Heart right ventricle (tissue), 16 donors: ENCODE measurements around the gene NRTN. TPM values are rescaled to one million over a fixed set of nuclear protein-coding genes. Genes with fewer than 3 reads are reported as not detected.
"Not testable (repeated sequence)": the region's sequence is repeated elsewhere in the genome, so short reads cannot be mapped to it uniquely, and the experiment has no call there.

Experiments
- ATAC-seq, 8 donors: fragments of 200-7000 bp; cut with Tn5 transposase; one replicate each; pipeline ENCODE4 v1.9.1; 2020; ENCODE audit warnings: mild to moderate bottlenecking in 8 of 8, moderate library complexity in 8 of 8, moderate number of reproducible peaks in 1 of 8
- DNase-seq, 2 donors: peaks; one replicate each; pipeline ENCODE4 v3.0.0-alpha.2; 2020
- H3K27ac ChIP-seq, 10 donors: fragments of 200-600 bp; sonication (generic) in 2 of 10; one replicate each; pipeline versions ENCODE4 v1.5.0 to v1.8.0; 2020 to 2022; ENCODE audit warnings: mild to moderate bottlenecking in 3 of 10
- H3K27me3 ChIP-seq, 7 donors: fragments of 200-600 bp; one replicate each; pipeline ENCODE4 v1.8.0; 2021 to 2022; ENCODE audit warnings: mild to moderate bottlenecking in 2 of 7
- H3K36me3 ChIP-seq, 9 donors: fragments of 200-600 bp; sonication (generic) in 1 of 9; one replicate each; pipeline versions ENCODE4 v1.5.0 to v1.8.0; 2020 to 2022; ENCODE audit warnings: mild to moderate bottlenecking in 2 of 9
- H3K4me1 ChIP-seq, 9 donors: fragments of 200-600 bp; sonication (generic) in 1 of 9; one replicate each; pipeline versions ENCODE4 v1.5.0 to v1.8.0; 2020 to 2022; ENCODE audit warnings: mild to moderate bottlenecking in 4 of 9
- H3K4me3 ChIP-seq, 10 donors: fragments of 200-600 bp; sonication (generic) in 2 of 10; one replicate each; pipeline versions ENCODE4 v1.5.0 to v1.8.0; 2020 to 2022; ENCODE audit warnings: mild to moderate bottlenecking in 7 of 10, moderate library complexity in 2 of 10
- H3K9me3 ChIP-seq, 11 donors: fragments of 200-600 bp in 10 of 11; sonication (generic) in 2 of 11; one replicate each; pipeline versions ENCODE4 v1.5.0 to v1.8.0; 2013 to 2022; ENCODE audit warnings: mild to moderate bottlenecking in 2 of 11, control low read depth in 1 of 11, moderate library complexity in 1 of 11
- WGBS, 2 donors: extraction: QIAGEN DNeasy Blood & Tissue Kit; methylation state at CpG; one replicate each; pipeline ENCODE4 v1.1.7; 2013; ENCODE audit warnings: inconsistent platforms in 1 of 2; 5-methylcytosine and 5-hydroxymethylcytosine counted together
- intact Hi-C, 10 donors: fragments of 100-400 bp; cut with DNase I; formaldehyde crosslinking; loops; one replicate each; pipeline versions ENCODE4 v1.11.1 to v1.14.2; 2022
- polyA plus RNA-seq, 2 donors: library from polyadenylated mRNA; stranded (reverse); fragments of 200-250 nt; gene quantifications; one replicate each; pipeline ENCODE4 v1.2.3, GENCODE V29; 2013
- total RNA-seq, 10 donors: library from RNA; stranded (reverse); fragmentation: NEBNext Ultra II Directional in 3 of 10; extraction: Animal tissue kit (Norgen Biotek cat#: 25700) in 3 of 10; gene quantifications; one replicate each; pipeline versions ENCODE4 v1.2.1 to v1.2.4, GENCODE V29; 2021 to 2023
- TF ChIP-seq, protein P1 (sequence below), 9 donors: fragments of 200-600 bp; sonication (generic) in 2 of 9; IDR thresholded peaks; one replicate each; pipeline versions ENCODE4 v1.5.0 to v1.8.0; 2021 to 2022; ENCODE audit warnings: antibody characterized with exemption in 9 of 9, mild to moderate bottlenecking in 5 of 9, moderate library complexity in 1 of 9
- donor health status: Arrhythmogenic right ventricular cardiomyopathy.
- donor health status: ischemic (EF 13 %, LVEDD 7.1; RV severe dilation, severe dysfunction).
- donor health status: healthy with polysubstance abuse.
- donor health status: DM: no; HTN: yes; CAD: no.
- donor health status: DM: no; HTN: no; CAD: no.
- donor health status: ischemic (EF 25% LVEDD 6.9; RV normal size, moderate dysfunction).
- donor health status: ischemic (EF 25% LVEDD 5.7; RV mildly dilated, moderate dysfunction).
- donor health status: healthy.
- donor health status: DM: yes; HTN: yes; CAD: no.
- donor health status: Ischemic cardiomyopathy.
- donor health status: ischemic (EF 35%, LVEDD 5.7; RV mildly dilated, moderate dysfunction).
- donor health status: nonischemic (EF 11% LVEDD 7.7; RV severe dilation, severe dysfunction).
- donor health status: DM: yes; HTN: yes; CAD: no.
- donor health status: PGD.
- donor health status: ischemic (EF 29% LVEDD 5.4; RV normal size, mild dysfunction).
- donor health status: nonischemic (EF 23%, LVEDD 6.1; RV moderate dilation, normal function).

NRTN gene
- total and polyA plus RNA-seq, 12 donors, result 4.5 to 40.4 (median 16.2) TPM

DNA sequence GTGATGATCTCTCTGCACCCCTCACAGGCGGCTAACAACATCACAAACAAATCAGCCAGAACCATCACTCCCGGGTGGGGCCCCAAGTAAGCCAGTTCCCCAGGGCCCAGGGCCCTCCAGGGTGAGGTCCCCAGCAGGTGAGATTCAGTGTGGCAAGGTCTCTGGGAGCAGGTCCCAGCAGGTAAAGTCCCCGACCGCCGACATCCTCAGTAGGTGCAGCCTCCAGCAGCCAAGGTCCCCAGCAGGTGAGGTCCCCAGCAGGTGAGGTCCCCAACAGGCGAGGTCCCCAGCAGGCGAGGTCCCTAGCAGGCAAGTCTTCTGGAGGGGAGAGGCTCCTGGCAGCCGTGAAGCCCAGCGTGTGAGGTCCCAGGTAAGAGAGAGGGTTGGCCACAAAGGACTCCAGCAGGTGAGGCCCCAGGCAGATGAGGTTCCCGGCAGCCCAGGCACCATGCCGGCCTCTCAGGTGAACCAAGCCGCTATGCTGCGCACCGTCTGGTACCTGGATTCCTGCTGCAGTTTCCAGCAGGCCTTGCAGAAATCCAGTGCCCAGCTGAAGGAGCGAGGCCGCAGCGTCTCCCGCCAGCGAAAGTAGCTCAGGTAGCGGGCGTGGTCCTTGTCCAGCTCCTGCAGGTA is 38.5 kb downstream of the NRTN start:
- H3K9me3 ChIP-seq, result no peaks in the 10 kb centered on the region
- H3K36me3 ChIP-seq, result no peaks in the 10 kb centered on the region
- H3K27ac ChIP-seq, result no peak overlapping the region
- intact Hi-C loops, result no loop called here
- TF ChIP-seq, protein P1, sequence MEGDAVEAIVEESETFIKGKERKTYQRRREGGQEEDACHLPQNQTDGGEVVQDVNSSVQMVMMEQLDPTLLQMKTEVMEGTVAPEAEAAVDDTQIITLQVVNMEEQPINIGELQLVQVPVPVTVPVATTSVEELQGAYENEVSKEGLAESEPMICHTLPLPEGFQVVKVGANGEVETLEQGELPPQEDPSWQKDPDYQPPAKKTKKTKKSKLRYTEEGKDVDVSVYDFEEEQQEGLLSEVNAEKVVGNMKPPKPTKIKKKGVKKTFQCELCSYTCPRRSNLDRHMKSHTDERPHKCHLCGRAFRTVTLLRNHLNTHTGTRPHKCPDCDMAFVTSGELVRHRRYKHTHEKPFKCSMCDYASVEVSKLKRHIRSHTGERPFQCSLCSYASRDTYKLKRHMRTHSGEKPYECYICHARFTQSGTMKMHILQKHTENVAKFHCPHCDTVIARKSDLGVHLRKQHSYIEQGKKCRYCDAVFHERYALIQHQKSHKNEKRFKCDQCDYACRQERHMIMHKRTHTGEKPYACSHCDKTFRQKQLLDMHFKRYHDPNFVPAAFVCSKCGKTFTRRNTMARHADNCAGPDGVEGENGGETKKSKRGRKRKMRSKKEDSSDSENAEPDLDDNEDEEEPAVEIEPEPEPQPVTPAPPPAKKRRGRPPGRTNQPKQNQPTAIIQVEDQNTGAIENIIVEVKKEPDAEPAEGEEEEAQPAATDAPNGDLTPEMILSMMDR (IDR thresholded peaks at IDR 0.05), result no peak
- H3K4me1 ChIP-seq, result peaks cover 0 to 7% (median 0%) of the 10 kb centered on the region in 9 donors
- DNase-seq, result no peak
- H3K4me3 ChIP-seq, result no peak overlapping the region
- 92 to 93% methylated on average over 18 to 21 of the region's 21 CpGs for WGBS, 2 donors
- no peak for ATAC-seq
- peaks cover 0 to 5% (median 0%) of the 10 kb centered on the region in 7 donors for H3K27me3 ChIP-seq

DNA sequence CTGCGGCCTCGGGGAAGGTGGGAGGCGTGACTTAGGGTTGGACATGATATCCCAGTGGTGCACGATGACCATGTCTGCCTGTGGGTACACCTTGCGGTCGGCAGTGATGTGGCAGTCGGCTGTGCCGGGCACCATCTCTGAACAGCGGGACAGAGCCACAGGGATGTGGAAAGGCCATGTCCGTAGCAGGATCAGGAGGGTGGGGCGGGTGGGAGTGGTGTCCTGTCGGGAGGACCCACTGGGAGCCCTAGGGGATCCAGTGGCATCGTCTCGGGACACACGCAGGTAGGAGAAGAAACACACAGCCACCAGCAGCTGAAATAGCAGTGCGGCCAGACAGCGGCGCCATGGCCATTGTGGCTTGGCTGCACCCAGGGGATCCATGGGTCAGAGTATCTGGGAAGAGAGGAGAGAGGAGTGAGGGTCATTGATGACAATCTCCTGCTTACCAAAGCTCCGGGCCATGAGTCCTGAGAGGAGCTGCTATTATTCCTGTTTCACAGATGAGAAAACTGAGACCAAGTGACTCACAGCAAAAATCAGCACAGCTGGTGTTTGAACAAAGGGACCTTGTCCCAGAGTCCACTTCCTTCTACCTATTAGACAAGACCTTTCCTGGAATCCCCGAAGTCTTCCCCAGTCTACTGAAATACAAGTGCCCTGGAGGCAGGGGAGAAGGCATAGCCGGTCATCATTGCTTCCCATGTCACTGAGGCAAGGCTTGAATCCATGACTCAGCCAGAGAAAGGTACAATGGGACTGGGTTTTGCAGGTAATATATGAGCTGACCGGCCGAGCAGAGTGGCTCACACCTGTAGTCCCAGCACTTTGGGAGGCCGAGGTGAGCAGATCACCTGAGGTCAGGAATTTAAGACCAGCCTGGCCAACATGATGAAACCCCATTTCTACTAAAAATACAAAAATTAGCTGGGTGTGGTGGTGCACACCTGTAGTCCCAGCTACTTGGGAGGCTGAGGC is 39.9 kb downstream of the NRTN start:
- Histone ChIP-seq H3K9me3 (no peaks in the 10 kb centered on the region), H3K36me3 (no peaks in the 10 kb centered on the region), H3K4me1 (peaks cover 0 to under 1% (median 0%) of the 10 kb centered on the region in 9 donors), H3K27ac (no peak overlapping the region), H3K4me3 (no peak overlapping the region), H3K27me3 (peaks cover 0 to 5% (median 0%) of the 10 kb centered on the region in 7 donors)
- 87% methylated on average over 24 of the region's 24 CpGs for WGBS, 2 donors
- TF ChIP-seq, protein P1 (IDR thresholded peaks at IDR 0.05), result no peak
- no peak for DNase-seq
- no peak for ATAC-seq
- intact Hi-C loops, result no loop called here

DNA sequence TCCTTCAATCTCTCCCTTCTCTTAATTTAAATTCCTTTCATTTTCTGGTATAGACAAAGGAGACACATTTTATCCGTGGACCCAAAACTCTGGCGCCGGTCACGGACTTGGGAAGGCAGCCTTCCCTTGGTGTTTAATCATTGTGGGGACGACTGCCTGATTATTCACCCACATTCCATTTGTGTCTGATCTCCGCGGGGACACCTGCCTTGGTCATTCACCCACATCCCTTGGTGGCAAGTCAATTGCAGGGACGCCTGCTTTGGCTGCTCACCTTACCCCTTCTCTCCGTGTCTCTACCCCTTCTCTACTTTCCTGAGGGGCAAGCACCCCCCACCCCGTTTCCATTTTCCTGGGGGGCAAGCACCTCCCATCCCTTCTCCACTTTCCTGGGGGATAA is 43.0 kb downstream of the NRTN start:
- H3K36me3 ChIP-seq, DNase-seq, H3K27me3 ChIP-seq, H3K9me3 ChIP-seq, intact Hi-C loops, ATAC-seq, H3K27ac ChIP-seq, H3K4me1 ChIP-seq, H3K4me3 ChIP-seq: not testable (repeated sequence)
- WGBS, 2 donors, result 84 to 86% methylated on average over 10 of the region's 10 CpGs

DNA sequence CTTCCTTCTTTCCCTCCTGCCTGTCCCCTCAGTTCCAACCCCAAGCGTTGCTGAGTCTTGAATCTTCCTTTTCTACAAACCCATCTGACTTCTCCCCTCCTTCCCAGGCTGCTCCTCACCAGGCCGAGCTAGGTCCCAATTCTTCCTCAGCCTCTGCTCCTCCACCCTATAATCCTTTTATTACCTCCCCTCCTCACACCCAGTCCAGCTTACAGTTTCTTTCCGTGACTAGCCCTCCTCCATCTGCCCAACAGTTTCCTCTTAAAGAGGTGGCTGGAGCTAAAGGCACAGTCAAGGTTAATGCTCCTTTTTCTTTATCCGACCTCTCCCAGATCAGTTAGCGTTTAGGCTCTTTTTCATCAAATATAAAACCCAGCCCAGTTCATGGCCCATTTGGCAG is 43.8 kb downstream of the NRTN start:
- H3K27ac ChIP-seq, H3K4me3 ChIP-seq, H3K4me1 ChIP-seq, intact Hi-C loops, H3K36me3 ChIP-seq, ATAC-seq, H3K27me3 ChIP-seq, H3K9me3 ChIP-seq, DNase-seq: not testable (repeated sequence)
- WGBS, 2 donors, result 83 to 84% methylated on average over 5 of the region's 5 CpGs

DNA sequence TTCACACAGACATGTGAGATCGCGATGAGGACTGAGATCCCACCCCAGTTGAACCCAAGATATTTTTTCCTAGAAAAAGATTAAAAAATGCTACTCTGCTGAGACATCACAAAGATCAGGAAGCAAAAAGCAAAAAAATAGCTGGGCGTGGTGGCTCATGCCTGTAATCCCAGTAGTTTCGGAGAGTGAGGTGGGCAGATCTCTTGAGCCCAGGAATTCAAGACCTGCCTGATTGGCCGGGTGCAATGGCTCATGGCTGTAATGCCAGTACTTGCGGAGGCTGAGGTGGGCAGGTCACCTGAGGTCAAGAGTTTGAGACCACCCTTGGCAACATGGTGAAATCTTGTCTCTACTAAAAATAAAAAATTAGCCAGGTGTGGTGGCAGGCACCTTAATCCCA is 45.3 kb downstream of the NRTN start:
- WGBS, 2 donors, result 85 to 95% methylated on average over 6 of the region's 6 CpGs

More for the DNA sequence above, 45.3 kb downstream of the NRTN start:
- Histone ChIP-seq H3K4me1 (peaks cover 0 to 4% (median 0%) of the 10 kb centered on the region in 9 donors), H3K27me3 (peaks cover 0 to 2% (median 0%) of the 10 kb centered on the region in 7 donors), H3K4me3 (no peak overlapping the region), H3K36me3 (no peaks in the 10 kb centered on the region), H3K27ac (no peak overlapping the region), H3K9me3 (no peaks in the 10 kb centered on the region)
- TF ChIP-seq, protein P1 (IDR thresholded peaks at IDR 0.05), result no peak
- ATAC-seq, result no peak
- intact Hi-C loops, result no loop called here
- no peak for DNase-seq
